ENCODE results near the gene CCR7. TPM values are rescaled to one million over a fixed set of nuclear protein-coding genes. Genes with fewer than 3 reads are reported as not detected.
"Not testable (repeated sequence)": the region's sequence is repeated elsewhere in the genome, so short reads cannot be mapped to it uniquely, and the experiment has no call there.

CCR7 gene
- total and polyA plus RNA-seq, 2 of the 13 experiments (the other 11 are each of a cell fraction or from before 2014, with no cell fraction given), result 0.04 to 0.53 TPM

GRCh38 chr17:40588552-40588951, 23.3 kb upstream of the CCR7 start:
- ATAC-seq, result no peak
- no peak overlapping the region for H2AFZ ChIP-seq (ENCODE audit: low read length)
- FAIRE-seq, result no peak
- BruUV-seq (replicated peaks), result no TSS peak
- H3K4me3 ChIP-seq (replicated peaks in 1 of 3; ENCODE audit: insufficient read depth in 1 of 3, low read depth in 2 of 3, low read length in 3 of 3), result no peak overlapping the region
- no peak for TF ChIP-seq HDAC2 (CRISPR knock-in tag; IDR thresholded peaks at IDR 0.05)
- no peak for TF ChIP-seq RELA (CRISPR knock-in tag; IDR thresholded peaks at IDR 0.05)
- no peak for TF ChIP-seq ZSCAN20 (CRISPR knock-in tag; IDR thresholded peaks at IDR 0.05; ENCODE audit: borderline replicate concordance)
- no peak for TF ChIP-seq SOX6 (IDR thresholded peaks at IDR 0.05)
- TF ChIP-seq SOX6 (CRISPR knock-in tag; IDR thresholded peaks at IDR 0.05), result no peak
- no peak for TF ChIP-seq HNF4G (IDR thresholded peaks at IDR 0.05; ENCODE audit: borderline replicate concordance, low read depth, low read length)
- no peak for TF ChIP-seq HNF4G (CRISPR knock-in tag; IDR thresholded peaks at IDR 0.05; ENCODE audit: borderline replicate concordance, low read depth)
- TF ChIP-seq ZIK1 (CRISPR knock-in tag; IDR thresholded peaks at IDR 0.05; ENCODE audit: borderline replicate concordance, low read depth), result no peak
- TF ChIP-seq, protein P1, sequence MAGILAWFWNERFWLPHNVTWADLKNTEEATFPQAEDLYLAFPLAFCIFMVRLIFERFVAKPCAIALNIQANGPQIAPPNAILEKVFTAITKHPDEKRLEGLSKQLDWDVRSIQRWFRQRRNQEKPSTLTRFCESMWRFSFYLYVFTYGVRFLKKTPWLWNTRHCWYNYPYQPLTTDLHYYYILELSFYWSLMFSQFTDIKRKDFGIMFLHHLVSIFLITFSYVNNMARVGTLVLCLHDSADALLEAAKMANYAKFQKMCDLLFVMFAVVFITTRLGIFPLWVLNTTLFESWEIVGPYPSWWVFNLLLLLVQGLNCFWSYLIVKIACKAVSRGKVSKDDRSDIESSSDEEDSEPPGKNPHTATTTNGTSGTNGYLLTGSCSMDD (CRISPR knock-in tag; IDR thresholded peaks at IDR 0.05), result no peak
- no peak for TF ChIP-seq ZNF781 (CRISPR knock-in tag; IDR thresholded peaks at IDR 0.05; ENCODE audit: borderline replicate concordance, not compliant biosample characterization)
- no peak for TF ChIP-seq KDM3A (CRISPR knock-in tag; IDR thresholded peaks at IDR 0.05; ENCODE audit: low read depth)
- no peak for TF ChIP-seq PBX3 (CRISPR knock-in tag; IDR thresholded peaks at IDR 0.05; ENCODE audit: borderline replicate concordance)
- TF ChIP-seq, protein P2, sequence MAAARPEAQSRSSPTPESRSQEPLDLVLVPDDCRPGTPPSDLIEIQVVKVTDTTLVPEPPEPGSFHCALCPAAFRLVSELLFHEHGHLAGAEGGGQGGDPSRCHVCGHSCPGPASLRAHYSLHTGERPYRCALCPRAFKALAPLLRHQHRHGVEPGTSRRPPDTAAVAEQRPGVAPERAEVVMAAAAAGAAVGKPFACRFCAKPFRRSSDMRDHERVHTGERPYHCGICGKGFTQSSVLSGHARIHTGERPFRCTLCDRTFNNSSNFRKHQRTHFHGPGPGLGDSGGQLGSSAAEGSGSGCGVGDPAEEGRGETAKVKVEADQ (CRISPR knock-in tag; IDR thresholded peaks at IDR 0.05; ENCODE audit: borderline replicate concordance), result no peak
- H3K36me3 ChIP-seq (replicated peaks in 1 of 2; ENCODE audit: control insufficient read depth in 1 of 2, insufficient read depth in 2 of 2, low read length in 2 of 2), result no peaks in the 10 kb centered on the region
- H3K27ac ChIP-seq (ENCODE audit: extremely low read length, insufficient read depth, low read length), result no peak overlapping the region
- H3K79me2 ChIP-seq (ENCODE audit: insufficient read depth, low read length), result no peaks in the 10 kb centered on the region
- H4K20me1 ChIP-seq (ENCODE audit: insufficient read depth, low read length), result no peaks in the 10 kb centered on the region
- H3K4me2 ChIP-seq (ENCODE audit: low read depth, low read length), result no peak overlapping the region
- POLR2A ChIA-PET, result no interaction called here
- no peak for DNase-seq (ENCODE audit: low spot score)
- H3K9ac ChIP-seq (ENCODE audit: insufficient read depth, low read depth, low read length), result no peak overlapping the region
- no peaks in the 10 kb centered on the region for H3K4me1 ChIP-seq (ENCODE audit: insufficient read depth, low read length)
- intact Hi-C loops (cut with micrococcal nuclease; ENCODE audit: unreplicated experiment) (no loop called here), in situ Hi-C loops (cut with HindIII; ENCODE audit: extremely low pct_ligation_motif_present, low pct_unique_long_range_greater_than_20kb) (no loop called here)
- 12% methylated on average over 2 of the region's 2 CpGs for WGBS (ENCODE audit: low lambda C conversion rate)
- CTCF ChIA-PET (ENCODE audit: low intra/inter-chr PET ratio, low total read pairs), result no interaction called here
- H3K27me3 ChIP-seq (ENCODE audit: control insufficient read depth in 1 of 2, insufficient read depth in 2 of 2, low read length in 2 of 2), result peaks cover 0 to 4% of the 10 kb centered on the region in 2 experiments; a peak in 1 of 5 replicates
- H3K9me3 ChIP-seq (ENCODE audit: low read length), result no peaks in the 10 kb centered on the region; the same call in 1 of the 2 replicates

DNA sequence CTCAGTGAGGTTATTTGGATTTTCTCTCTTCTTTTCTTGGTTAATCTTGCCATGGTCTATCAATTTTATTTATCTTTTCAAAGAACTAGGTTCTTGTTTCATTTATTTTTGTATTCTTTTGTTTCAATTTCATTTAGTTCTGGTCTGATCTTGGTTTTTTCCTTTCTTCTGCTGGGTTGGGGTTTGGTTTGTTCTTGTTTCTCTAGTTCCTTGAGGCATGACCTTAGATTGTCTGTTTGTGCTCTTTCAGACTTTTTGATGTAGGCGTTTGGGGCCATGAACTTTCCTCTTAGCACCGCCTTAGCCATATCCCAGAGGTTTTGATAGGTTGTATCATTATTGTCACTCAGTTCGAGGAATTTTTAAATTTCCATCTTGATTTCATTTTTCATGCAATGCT, 21.0 kb upstream of the CCR7 start:
- BruUV-seq (replicated peaks); H3K4me3 ChIP-seq (replicated peaks in 1 of 3; ENCODE audit: insufficient read depth in 1 of 3, low read depth in 2 of 3, low read length in 3 of 3); H2AFZ ChIP-seq (ENCODE audit: low read length); DNase-seq (ENCODE audit: low spot score); ATAC-seq; H3K27ac ChIP-seq (ENCODE audit: extremely low read length, insufficient read depth, low read length); in situ Hi-C loops (cut with HindIII; ENCODE audit: extremely low pct_ligation_motif_present, low pct_unique_long_range_greater_than_20kb); CTCF ChIA-PET (ENCODE audit: low intra/inter-chr PET ratio, low total read pairs); H3K27me3 ChIP-seq (ENCODE audit: control insufficient read depth in 1 of 2, insufficient read depth in 2 of 2, low read length in 2 of 2); POLR2A ChIA-PET; intact Hi-C loops (cut with micrococcal nuclease; ENCODE audit: unreplicated experiment); H3K36me3 ChIP-seq (replicated peaks in 1 of 2; ENCODE audit: control insufficient read depth in 1 of 2, insufficient read depth in 2 of 2, low read length in 2 of 2); H3K9me3 ChIP-seq (ENCODE audit: low read length); FAIRE-seq; H3K79me2 ChIP-seq (ENCODE audit: insufficient read depth, low read length); H3K4me1 ChIP-seq (ENCODE audit: insufficient read depth, low read length); H3K4me2 ChIP-seq (ENCODE audit: low read depth, low read length); H3K9ac ChIP-seq (ENCODE audit: insufficient read depth, low read depth, low read length); H4K20me1 ChIP-seq (ENCODE audit: insufficient read depth, low read length): not testable (repeated sequence)
- under 1% methylated on average over 3 of the region's 3 CpGs for WGBS (ENCODE audit: low lambda C conversion rate)
